GM12878 (cell line): ENCODE results near the gene OR4K1. TPM values are rescaled to one million over a fixed set of nuclear protein-coding genes. Genes with fewer than 3 reads are reported as not detected.

Source experiments
- ATAC-seq: fragments of 200-7000 bp; cut with Tn5 transposase; 3 replicates; pipeline ENCODE4 v1.9.1; 2020; ENCODE audit warnings: mild to moderate bottlenecking, moderate library complexity
- BruUV-seq: library from RNA; stranded (reverse); fragments of 400-500 nt; replicated peaks from 2 replicates; lab custom pipeline; 2021; lab: Mats Ljungman, UMichigan
- CTCF ChIA-PET: fragments of 300-600 bp; sonication (Branson Sonifier 250); formaldehyde crosslinking; extraction: SDS; loops from one replicate; lab custom pipeline; 2021; ENCODE audit warnings: inconsistent platforms; lab: Yijun Ruan, JAX
- POLR2A ChIA-PET: fragments of 350-600 bp; formaldehyde crosslinking; extraction: SDS; loops from one replicate; lab custom pipeline; 2021; ENCODE audit warnings: inconsistent platforms; lab: Charles Lee
- RAD21 ChIA-PET: fragments of 300-600 bp; sonication (Branson Sonifier 250); formaldehyde crosslinking; loops from one replicate; lab custom pipeline; 2023; ENCODE audit warnings: antibody characterized with exemption; ENCODE audit not compliant: unreplicated experiment; lab: Charles Lee
- SMC1A ChIA-PET: fragments of 300-600 bp; sonication (Branson Sonifier 250); formaldehyde crosslinking; loops from one replicate; lab custom pipeline; 2023; ENCODE audit not compliant: unreplicated experiment, uncharacterized antibody; lab: Charles Lee
- DNase-seq: peaks from one replicate; pipeline ENCODE4 v3.0.0-alpha.2; 2011; ENCODE audit warnings: low read depth, low spot score
- FAIRE-seq: peaks from 3 replicates; lab custom pipeline; 2011; peaks lifted over from hg19 to GRCh38; lab: Jason Lieb, UNC
- H2AFZ ChIP-seq: 2 replicates; pipeline ENCODE4 v1.6.0; 2011; ENCODE audit warnings: low read depth, low read length, control low read depth; ENCODE audit not compliant: control insufficient read depth
- H3K27ac ChIP-seq: 2 replicates; pipeline ENCODE4 v1.5.1; 2011; ENCODE audit warnings: control low read depth; ENCODE audit not compliant: control insufficient read depth, insufficient read depth
- H3K27me3 ChIP-seq, 2 experiments: replicated peaks in 1 of 2; 2 replicates each; pipeline versions ENCODE4 v1.6.0 to v1.6.1; 2011; ENCODE audit warnings: low read length in 1 of 2; ENCODE audit not compliant: control insufficient read depth in 2 of 2, insufficient read depth in 2 of 2
- H3K36me3 ChIP-seq, 2 experiments: 2 replicates each; pipeline ENCODE4 v1.5.1; 2011; ENCODE audit warnings: low read length in 1 of 2; ENCODE audit not compliant: control insufficient read depth in 2 of 2, insufficient read depth in 2 of 2
- H3K4me1 ChIP-seq: 2 replicates; pipeline ENCODE4 v1.6.1; 2011; ENCODE audit warnings: mild to moderate bottlenecking, low read length, moderate library complexity, mixed read lengths; ENCODE audit not compliant: control insufficient read depth, insufficient read depth
- H3K4me2 ChIP-seq: 2 replicates; pipeline ENCODE4 v1.6.0; 2011; ENCODE audit warnings: control low read depth; ENCODE audit not compliant: control insufficient read depth, insufficient read depth
- H3K4me3 ChIP-seq: fragments of 200-600 bp; sonication (generic); 2 replicates; pipeline ENCODE4 v1.5.1; 2016
- H3K79me2 ChIP-seq: 2 replicates; pipeline ENCODE4 v1.6.0; 2011; ENCODE audit warnings: low read length; ENCODE audit not compliant: control insufficient read depth, insufficient read depth
- H3K9ac ChIP-seq: 2 replicates; pipeline ENCODE4 v1.8.0; 2011; ENCODE audit warnings: low read length, control low read depth, mixed read lengths; ENCODE audit not compliant: control insufficient read depth, insufficient read depth
- H3K9me3 ChIP-seq: replicated peaks from 3 replicates; pipeline ENCODE4 v1.5.1; 2011; ENCODE audit warnings: mild to moderate bottlenecking, low read length; ENCODE audit not compliant: control insufficient read depth, insufficient read depth
- H4K20me1 ChIP-seq: 2 replicates; pipeline ENCODE4 v1.6.0; 2011; ENCODE audit not compliant: control insufficient read depth, insufficient read depth
- CEBPB ChIP-seq, 2 experiments: fragments of 150-350 bp in 1 of 2; IDR thresholded peaks; 2 replicates each; pipeline ENCODE4 v1.6.1; 2012 to 2014; ENCODE audit warnings: low read depth in 2 of 2, low read length in 2 of 2, borderline replicate concordance in 1 of 2, inconsistent platforms in 1 of 2
- CREM ChIP-seq: IDR thresholded peaks from 2 replicates; pipeline ENCODE4 v1.6.1; 2014; ENCODE audit warnings: antibody characterized with exemption, low read depth
- FOS ChIP-seq: IDR thresholded peaks from 3 replicates; pipeline ENCODE4 v1.6.1; 2011; ENCODE audit warnings: borderline replicate concordance; ENCODE audit not compliant: insufficient read length; ENCODE audit errors: extremely low read depth
- HCFC1 ChIP-seq: fragments of 150-350 bp; IDR thresholded peaks from 2 replicates; pipeline ENCODE4 v1.6.1; 2014; ENCODE audit warnings: low read length
- HDAC2 ChIP-seq: fragments of 200-600 bp; sonication (generic); IDR thresholded peaks from 2 replicates; pipeline ENCODE4 v1.6.1; 2017
- KDM1A ChIP-seq: fragments of 200-600 bp; sonication (generic); IDR thresholded peaks from 2 replicates; pipeline ENCODE4 v1.6.1; 2016; ENCODE audit warnings: borderline replicate concordance
- MTA3 ChIP-seq: IDR thresholded peaks from 2 replicates; pipeline ENCODE4 v1.6.1; 2012; ENCODE audit warnings: low read length, inconsistent platforms, borderline replicate concordance
- NRF1 ChIP-seq: conservative IDR thresholded peaks from 2 replicates; pipeline ENCODE4 v1.6.1; 2011; ENCODE audit warnings: mild to moderate bottlenecking, low read depth, low read length, improper control_type of control experiment
- RAD21 ChIP-seq: IDR thresholded peaks from 2 replicates; pipeline ENCODE4 v1.6.1; 2011; ENCODE audit warnings: mild to moderate bottlenecking, low read depth, low read length, moderate library complexity; ENCODE audit not compliant: insufficient read depth
- RCOR1 ChIP-seq: conservative IDR thresholded peaks from 2 replicates; pipeline ENCODE4 v1.6.1; 2012; ENCODE audit warnings: low read depth, low read length, improper control_type of control experiment
- RFX5 ChIP-seq: IDR thresholded peaks from 2 replicates; pipeline ENCODE4 v1.6.1; 2011; ENCODE audit warnings: low read depth, low read length, improper control_type of control experiment
- SIX5 ChIP-seq: IDR thresholded peaks from 2 replicates; pipeline ENCODE4 v1.6.1; 2011; ENCODE audit warnings: mild to moderate bottlenecking, low read depth, low read length, moderate library complexity; ENCODE audit not compliant: severe bottlenecking
- SMC3 ChIP-seq: IDR thresholded peaks from 2 replicates; pipeline ENCODE4 v1.6.1; 2011; ENCODE audit warnings: low read length, improper control_type of control experiment, borderline replicate concordance
- SUPT20H ChIP-seq: IDR thresholded peaks from 2 replicates; pipeline ENCODE4 v1.6.1; 2011; ENCODE audit warnings: low read depth, mild to moderate bottlenecking, low read length, moderate library complexity, borderline replicate concordance; ENCODE audit not compliant: control insufficient read depth
- ZNF217 ChIP-seq: fragments of 450-650 bp; IDR thresholded peaks from 2 replicates; pipeline ENCODE4 v1.6.1; 2017; ENCODE audit warnings: antibody characterized with exemption, mild to moderate bottlenecking
- WGBS: methylation state at CpG from one replicate; pipeline ENCODE4 v1.1.6; 2016; ENCODE audit warnings: low lambda C conversion rate; ENCODE audit not compliant: insufficient replicate concordance, insufficient coverage; ENCODE audit errors: missing lambda C conversion rate; 5-methylcytosine and 5-hydroxymethylcytosine counted together
- in situ Hi-C: fragments of 300-500 bp; cut with MboI; formaldehyde crosslinking; loops from 9 replicates; pipeline ENCODE4 v1.14.3; 2018; ENCODE audit warnings: mixed read lengths
- intact Hi-C: fragments of 100-400 bp; cut with micrococcal nuclease; formaldehyde crosslinking; loops from one replicate; pipeline ENCODE4 v1.14.2; 2022; ENCODE audit not compliant: unreplicated experiment
- polyA plus RNA-seq, 11 experiments: library from polyadenylated mRNA; depleted of rRNA in 4 of 11; unstranded in 6 of 11; stranded (reverse) in 5 of 11; fragments of >200 nt; fragmentation: Nextera tagmentation in 4 of 11; fragmentation: Illumina TruSeq in 1 of 11; extraction: Ambion mirVana in 4 of 11; extraction: Trizol in 1 of 11; gene quantifications; 1 replicate in 1 of 11; 2 replicates in 10 of 11; pipeline versions ENCODE4 v1.2.1 to v1.2.3, GENCODE V29; 2011 to 2016; ENCODE audit warnings: inconsistent platforms in 2 of 11, missing spikeins in 2 of 11, low read depth in 1 of 11
- total RNA-seq, 4 experiments: library from RNA; depleted of rRNA in 3 of 4; stranded (reverse); fragments of >200 nt in 3 of 4; fragmentation: Illumina TruSeq in 1 of 4; extraction: Trizol in 1 of 4; gene quantifications; 2 replicates each; pipeline versions ENCODE4 v1.2.1 to v1.2.3, GENCODE V29; 2013 to 2021
- TF ChIP-seq, protein P1 (sequence below): IDR thresholded peaks from 2 replicates; pipeline ENCODE4 v1.6.1; 2012; ENCODE audit warnings: low read depth, low read length, improper control_type of control experiment
- TF ChIP-seq, protein P2 (sequence below): fragments of 450-650 bp; IDR thresholded peaks from 2 replicates; pipeline ENCODE4 v1.6.1; 2016; ENCODE audit warnings: mild to moderate bottlenecking, moderate library complexity, borderline replicate concordance

Gene OR4K1
- total and polyA plus RNA-seq, 10 of the 15 experiments (the other 5 are each of a cell fraction or from before 2014, with no cell fraction given): not detected

DNA sequence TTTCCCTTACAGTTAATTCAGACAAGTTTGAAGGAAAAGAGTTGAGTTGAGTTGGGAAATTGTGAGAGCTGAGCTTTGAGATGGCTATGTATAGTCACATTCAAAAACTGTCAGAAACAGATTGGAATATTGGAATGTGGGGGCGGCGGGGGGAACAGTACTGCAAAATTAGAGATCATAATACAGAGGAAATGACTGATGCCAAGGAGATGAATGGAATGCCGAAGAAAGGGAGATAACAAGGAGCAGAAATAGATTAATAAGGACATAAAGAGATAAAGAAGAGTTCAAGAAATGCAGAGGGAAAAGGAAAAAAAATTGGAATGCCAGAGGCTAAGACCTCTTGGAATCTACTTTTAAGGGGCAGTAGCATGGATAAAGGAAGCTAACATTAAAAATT lies 13.5 kb upstream of the OR4K1 start:
- no peaks in the 10 kb centered on the region for H3K27me3 ChIP-seq
- no peaks in the 10 kb centered on the region for H3K79me2 ChIP-seq
- DNase-seq (no peak), ATAC-seq (no peak), FAIRE-seq (no peak)
- intact Hi-C loops: no loop called here
- TF ChIP-seq ZNF217: no peak
- TF ChIP-seq, protein P1, sequence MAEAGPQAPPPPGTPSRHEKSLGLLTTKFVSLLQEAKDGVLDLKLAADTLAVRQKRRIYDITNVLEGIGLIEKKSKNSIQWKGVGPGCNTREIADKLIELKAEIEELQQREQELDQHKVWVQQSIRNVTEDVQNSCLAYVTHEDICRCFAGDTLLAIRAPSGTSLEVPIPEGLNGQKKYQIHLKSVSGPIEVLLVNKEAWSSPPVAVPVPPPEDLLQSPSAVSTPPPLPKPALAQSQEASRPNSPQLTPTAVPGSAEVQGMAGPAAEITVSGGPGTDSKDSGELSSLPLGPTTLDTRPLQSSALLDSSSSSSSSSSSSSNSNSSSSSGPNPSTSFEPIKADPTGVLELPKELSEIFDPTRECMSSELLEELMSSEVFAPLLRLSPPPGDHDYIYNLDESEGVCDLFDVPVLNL: no peak
- TF ChIP-seq RFX5: no peak
- no peak for TF ChIP-seq KDM1A
- no peak for TF ChIP-seq RCOR1
- no peak for TF ChIP-seq FOS
- TF ChIP-seq MTA3: no peak
- TF ChIP-seq NRF1: no peak
- TF ChIP-seq HCFC1: no peak
- no peak for TF ChIP-seq HDAC2
- TF ChIP-seq SUPT20H: no peak
- TF ChIP-seq, protein P2, sequence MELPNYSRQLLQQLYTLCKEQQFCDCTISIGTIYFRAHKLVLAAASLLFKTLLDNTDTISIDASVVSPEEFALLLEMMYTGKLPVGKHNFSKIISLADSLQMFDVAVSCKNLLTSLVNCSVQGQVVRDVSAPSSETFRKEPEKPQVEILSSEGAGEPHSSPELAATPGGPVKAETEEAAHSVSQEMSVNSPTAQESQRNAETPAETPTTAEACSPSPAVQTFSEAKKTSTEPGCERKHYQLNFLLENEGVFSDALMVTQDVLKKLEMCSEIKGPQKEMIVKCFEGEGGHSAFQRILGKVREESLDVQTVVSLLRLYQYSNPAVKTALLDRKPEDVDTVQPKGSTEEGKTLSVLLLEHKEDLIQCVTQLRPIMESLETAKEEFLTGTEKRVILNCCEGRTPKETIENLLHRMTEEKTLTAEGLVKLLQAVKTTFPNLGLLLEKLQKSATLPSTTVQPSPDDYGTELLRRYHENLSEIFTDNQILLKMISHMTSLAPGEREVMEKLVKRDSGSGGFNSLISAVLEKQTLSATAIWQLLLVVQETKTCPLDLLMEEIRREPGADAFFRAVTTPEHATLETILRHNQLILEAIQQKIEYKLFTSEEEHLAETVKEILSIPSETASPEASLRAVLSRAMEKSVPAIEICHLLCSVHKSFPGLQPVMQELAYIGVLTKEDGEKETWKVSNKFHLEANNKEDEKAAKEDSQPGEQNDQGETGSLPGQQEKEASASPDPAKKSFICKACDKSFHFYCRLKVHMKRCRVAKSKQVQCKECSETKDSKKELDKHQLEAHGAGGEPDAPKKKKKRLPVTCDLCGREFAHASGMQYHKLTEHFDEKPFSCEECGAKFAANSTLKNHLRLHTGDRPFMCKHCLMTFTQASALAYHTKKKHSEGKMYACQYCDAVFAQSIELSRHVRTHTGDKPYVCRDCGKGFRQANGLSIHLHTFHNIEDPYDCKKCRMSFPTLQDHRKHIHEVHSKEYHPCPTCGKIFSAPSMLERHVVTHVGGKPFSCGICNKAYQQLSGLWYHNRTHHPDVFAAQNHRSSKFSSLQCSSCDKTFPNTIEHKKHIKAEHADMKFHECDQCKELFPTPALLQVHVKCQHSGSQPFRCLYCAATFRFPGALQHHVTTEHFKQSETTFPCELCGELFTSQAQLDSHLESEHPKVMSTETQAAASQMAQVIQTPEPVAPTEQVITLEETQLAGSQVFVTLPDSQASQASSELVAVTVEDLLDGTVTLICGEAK: no peak
- no peak for TF ChIP-seq RAD21
- TF ChIP-seq SIX5: no peak
- no peak for TF ChIP-seq CEBPB (IDR thresholded peaks at IDR 0.05; ENCODE audit: borderline replicate concordance in 1 of 2, low read depth in 2 of 2, low read length in 2 of 2)
- no peak for TF ChIP-seq SMC3
- no peak for TF ChIP-seq CREM
- no peak overlapping the region for H3K9ac ChIP-seq
- H3K36me3 ChIP-seq: no peaks in the 10 kb centered on the region
- H3K9me3 ChIP-seq: no peaks in the 10 kb centered on the region
- ChIA-PET RAD21 (no interaction called here), POLR2A (no interaction called here), SMC1A (no interaction called here), CTCF (no interaction called here)
- no peak overlapping the region for H2AFZ ChIP-seq
- H3K4me3 ChIP-seq: no peak overlapping the region
- H3K4me2 ChIP-seq: no peak overlapping the region
- no TSS peak for BruUV-seq
- H3K4me1 ChIP-seq: no peaks in the 10 kb centered on the region
- no peaks in the 10 kb centered on the region for H4K20me1 ChIP-seq
- WGBS: 30% methylated on average over 3 of the region's 3 CpGs
- H3K27ac ChIP-seq: no peak overlapping the region
- in situ Hi-C loops: no loop called here
